Trophoblast cell (in vitro differentiated cells and primary cell): Measurements from ENCODE around the gene BLVRB.

ENCODE experiments used
- DNase-seq, 2 donors: peaks; one replicate each; pipeline ENCODE4 v3.0.0-alpha.2; 2016
- H2AFZ ChIP-seq: 2 replicates; pipeline ENCODE4 v1.6.1; 2013; ENCODE audit warnings: low read length, moderate library complexity, mild to moderate bottlenecking; ENCODE audit not compliant: insufficient read depth, poor library complexity
- H2AK5ac ChIP-seq: 2 replicates; pipeline ENCODE4 v1.6.1; 2013; ENCODE audit warnings: mild to moderate bottlenecking, low read length
- H2BK120ac ChIP-seq: 2 replicates; pipeline ENCODE4 v1.6.1; 2013; ENCODE audit warnings: low read length, mild to moderate bottlenecking, moderate library complexity; ENCODE audit not compliant: insufficient read depth, poor library complexity
- H2BK12ac ChIP-seq: 2 replicates; pipeline ENCODE4 v1.6.1; 2013; ENCODE audit warnings: mild to moderate bottlenecking, low read length, moderate library complexity
- H2BK5ac ChIP-seq: 2 replicates; pipeline ENCODE4 v1.6.1; 2013; ENCODE audit warnings: low read length, low read depth, moderate library complexity, mild to moderate bottlenecking; ENCODE audit not compliant: poor library complexity
- H3K14ac ChIP-seq: 2 replicates; pipeline ENCODE4 v1.6.1; 2013; ENCODE audit warnings: mild to moderate bottlenecking, low read length
- H3K18ac ChIP-seq: 2 replicates; pipeline ENCODE4 v1.6.1; 2013; ENCODE audit warnings: mild to moderate bottlenecking, low read length
- H3K23ac ChIP-seq: 2 replicates; pipeline ENCODE4 v1.6.1; 2013; ENCODE audit warnings: low read length
- H3K27ac ChIP-seq: 2 replicates; pipeline ENCODE4 v1.5.1; 2013; ENCODE audit warnings: low read depth, mild to moderate bottlenecking, inconsistent platforms, low read length, moderate library complexity
- H3K27me3 ChIP-seq: 2 replicates; pipeline ENCODE4 v1.6.1; 2013; ENCODE audit warnings: inconsistent platforms, mild to moderate bottlenecking, low read length, moderate library complexity; ENCODE audit not compliant: insufficient read depth
- H3K36me3 ChIP-seq, 2 experiments: 1 replicate in 1 of 2; 2 replicates in 1 of 2; pipeline ENCODE4 v1.6.1; 2013; ENCODE audit warnings: low read length in 2 of 2, mild to moderate bottlenecking in 2 of 2, moderate library complexity in 1 of 2; ENCODE audit not compliant: insufficient read depth in 2 of 2, control insufficient read depth in 1 of 2
- H3K4ac ChIP-seq: 2 replicates; pipeline ENCODE4 v1.6.1; 2013; ENCODE audit warnings: low read depth, mild to moderate bottlenecking, low read length, moderate library complexity
- H3K4me1 ChIP-seq, 2 experiments: 1 replicate in 1 of 2; 2 replicates in 1 of 2; pipeline ENCODE4 v1.6.1; 2013; ENCODE audit warnings: low read length in 2 of 2, mild to moderate bottlenecking in 2 of 2, moderate library complexity in 1 of 2; ENCODE audit not compliant: insufficient read depth in 2 of 2, control insufficient read depth in 1 of 2
- H3K4me2 ChIP-seq: 2 replicates; pipeline ENCODE4 v1.6.1; 2013; ENCODE audit warnings: inconsistent platforms, mild to moderate bottlenecking, low read length, moderate library complexity
- H3K4me3 ChIP-seq: 2 replicates; pipeline ENCODE4 v1.5.1; 2013; ENCODE audit warnings: mild to moderate bottlenecking, low read depth, low read length, inconsistent platforms
- H3K79me1 ChIP-seq: one replicate; pipeline ENCODE4 v1.6.1; 2013; ENCODE audit warnings: low read length
- H3K79me2 ChIP-seq: 2 replicates; pipeline ENCODE4 v1.6.1; 2013; ENCODE audit warnings: low read length, mild to moderate bottlenecking; ENCODE audit not compliant: control insufficient read depth, insufficient read depth, poor library complexity
- H3K9ac ChIP-seq: 2 replicates; pipeline ENCODE4 v1.6.1; 2013; ENCODE audit warnings: mild to moderate bottlenecking, low read length
- H3K9me3 ChIP-seq: 2 replicates; pipeline ENCODE4 v1.6.1; 2013; ENCODE audit warnings: low read depth, mild to moderate bottlenecking, control low read depth, inconsistent platforms, low read length; ENCODE audit not compliant: insufficient read depth
- H4K12ac ChIP-seq: 2 replicates; pipeline ENCODE4 v1.6.1; 2013; ENCODE audit warnings: low read depth, mild to moderate bottlenecking, low read length, moderate library complexity
- H4K8ac ChIP-seq: 2 replicates; pipeline ENCODE4 v1.6.1; 2013; ENCODE audit warnings: low read depth, mild to moderate bottlenecking, low read length, moderate library complexity
- H4K91ac ChIP-seq: one replicate; pipeline ENCODE4 v1.6.1; 2013; ENCODE audit warnings: low read depth, mild to moderate bottlenecking, low read length, moderate library complexity
- WGBS: extraction: QIAGEN DNeasy Blood & Tissue Kit; methylation state at CpG from one replicate; pipeline ENCODE4 v1.1.7; 2013; ENCODE audit warnings: missing lambda C conversion rate; ENCODE audit not compliant: insufficient read length, insufficient coverage; ENCODE audit errors: extremely low coverage; 5-methylcytosine and 5-hydroxymethylcytosine counted together

The BLVRB gene

DNA sequence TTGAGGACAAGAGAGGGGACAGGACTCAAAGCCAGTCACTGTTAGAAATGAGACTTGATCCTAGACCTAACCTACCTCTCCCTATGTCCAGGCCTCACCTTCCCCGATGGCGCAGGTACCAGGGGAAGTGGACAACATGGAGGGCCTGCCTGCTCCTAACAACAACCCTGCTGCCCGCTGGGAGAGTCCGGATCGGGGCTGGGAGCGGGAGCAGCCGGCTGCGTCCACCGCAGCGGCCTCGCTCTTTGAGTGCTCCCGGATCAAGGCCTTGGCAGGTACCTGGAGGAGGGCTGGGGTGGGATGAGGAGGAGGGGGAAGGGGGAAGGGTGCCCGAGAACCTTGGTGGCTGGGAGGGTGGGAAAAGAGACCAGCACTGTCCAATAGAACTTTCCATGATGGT lies 7.0 kb upstream of the BLVRB start:
- H2AFZ ChIP-seq = no peak overlapping the region
- H3K27me3 ChIP-seq = peaks cover 3% of the 10 kb centered on the region
- H3K4me2 ChIP-seq = no peak overlapping the region
- H3K4ac ChIP-seq = no peak overlapping the region
- H3K4me1 ChIP-seq = no peaks in the 10 kb centered on the region
- H3K4me3 ChIP-seq = no peak overlapping the region
- no peak overlapping the region for H3K14ac ChIP-seq
- H2BK12ac ChIP-seq = no peak overlapping the region
- no peaks in the 10 kb centered on the region for H3K36me3 ChIP-seq
- H4K91ac ChIP-seq = no peak overlapping the region
- H3K27ac ChIP-seq = no peak overlapping the region
- no peak overlapping the region for H2AK5ac ChIP-seq
- no peak overlapping the region for H4K8ac ChIP-seq
- H3K23ac ChIP-seq = no peak overlapping the region
- H3K79me1 ChIP-seq = no peaks in the 10 kb centered on the region
- no peak overlapping the region for H3K18ac ChIP-seq
- no peak overlapping the region for H4K12ac ChIP-seq
- no peak overlapping the region for H2BK5ac ChIP-seq
- H3K9me3 ChIP-seq = peaks cover 2% of the 10 kb centered on the region
- no CpG with 5 or more reads among the region's 13 CpGs for WGBS
- no peak overlapping the region for H2BK120ac ChIP-seq
- H3K9ac ChIP-seq = no peak overlapping the region
- H3K79me2 ChIP-seq = no peaks in the 10 kb centered on the region
- DNase-seq = no peak

GRCh38 chr19:40471111-40471510 lies 5.6 kb upstream of the BLVRB start:
- H4K91ac ChIP-seq = no peak overlapping the region
- H2AK5ac ChIP-seq = no peak overlapping the region
- H2BK12ac ChIP-seq = no peak overlapping the region
- H3K9ac ChIP-seq = no peak overlapping the region
- H2AFZ ChIP-seq = no peak overlapping the region
- no peak overlapping the region for H3K23ac ChIP-seq
- no peak overlapping the region for H4K8ac ChIP-seq
- no peak overlapping the region for H2BK120ac ChIP-seq
- H3K18ac ChIP-seq = no peak overlapping the region
- no peak overlapping the region for H3K4me3 ChIP-seq
- peaks cover 12% of the 10 kb centered on the region for H3K9me3 ChIP-seq
- peaks cover 16% of the 10 kb centered on the region for H3K27me3 ChIP-seq
- H2BK5ac ChIP-seq = no peak overlapping the region
- no peaks in the 10 kb centered on the region for H3K79me1 ChIP-seq
- WGBS = no CpG with 5 or more reads among the region's 3 CpGs
- H3K4me2 ChIP-seq = no peak overlapping the region
- no peaks in the 10 kb centered on the region for H3K79me2 ChIP-seq
- no peak overlapping the region for H3K27ac ChIP-seq
- H3K4ac ChIP-seq = no peak overlapping the region
- DNase-seq = no peak
- H3K4me1 ChIP-seq = peaks cover 3 to 6% of the 10 kb centered on the region in 2 experiments
- H3K14ac ChIP-seq = no peak overlapping the region
- no peak overlapping the region for H4K12ac ChIP-seq
- H3K36me3 ChIP-seq = no peaks in the 10 kb centered on the region

GRCh38 chr19:40469011-40469410 lies 3.5 kb upstream of the BLVRB start:
- Histone ChIP-seq H4K12ac (no peak overlapping the region), H3K9me3 (peaks cover 14% of the 10 kb centered on the region), H3K18ac (no peak overlapping the region), H3K4me2 (no peak overlapping the region), H2BK5ac (no peak overlapping the region), H2BK120ac (no peak overlapping the region), H3K4me3 (no peak overlapping the region), H3K23ac (no peak overlapping the region), H3K14ac (no peak overlapping the region), H3K36me3 (no peaks in the 10 kb centered on the region), H2AK5ac (no peak overlapping the region), H3K9ac (no peak overlapping the region), H2BK12ac (no peak overlapping the region), H3K79me1 (peaks cover 10% of the 10 kb centered on the region), H3K27me3 (peaks cover 16% of the 10 kb centered on the region), H4K8ac (no peak overlapping the region), H3K27ac (no peak overlapping the region), H3K4me1 (peaks cover 11 to 16% of the 10 kb centered on the region in 2 experiments), H3K79me2 (no peaks in the 10 kb centered on the region), H4K91ac (no peak overlapping the region), H2AFZ (no peak overlapping the region), H3K4ac (no peak overlapping the region)
- no peak for DNase-seq
- no CpG with 5 or more reads among the region's 6 CpGs for WGBS

DNA sequence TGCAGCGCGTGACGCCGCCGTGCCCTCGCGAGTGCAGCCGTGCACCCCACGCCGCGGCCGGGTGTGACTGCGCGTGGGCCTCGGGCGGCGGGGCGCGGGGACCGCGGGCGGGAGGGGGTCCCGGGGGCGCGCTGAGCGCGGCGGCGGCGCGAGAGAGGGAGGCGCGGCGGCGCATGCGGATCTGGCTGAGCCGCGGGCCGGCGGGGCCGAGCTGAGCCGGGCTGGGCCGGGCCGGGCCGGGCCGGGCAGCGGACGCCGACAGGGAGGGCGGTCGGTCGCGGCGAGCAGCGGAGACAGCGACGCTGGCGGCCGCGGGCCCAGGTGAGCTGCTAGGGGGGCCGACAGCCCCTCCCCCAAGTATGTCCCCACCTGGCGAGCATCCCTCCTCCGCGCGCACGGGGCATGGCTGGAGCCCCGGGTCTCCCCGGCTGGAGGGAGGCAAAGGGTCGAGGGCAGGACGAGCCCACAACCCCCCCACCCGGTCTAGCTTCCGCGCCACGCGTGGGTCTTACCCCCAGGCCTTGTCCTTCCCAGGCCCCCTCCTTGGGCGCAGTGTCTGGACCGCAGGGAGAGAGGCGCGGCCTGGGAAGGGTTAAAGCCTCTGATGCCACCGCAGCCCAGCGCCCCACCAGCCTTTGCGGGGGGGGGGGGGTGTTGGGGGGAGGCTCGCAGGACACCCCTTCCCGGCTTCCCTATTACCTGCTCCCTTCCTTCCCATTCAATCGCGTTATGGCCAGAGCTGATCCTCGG lies 1.6 kb upstream of the BLVRB start, which contains the start of gene SPTBN4:
Gene SPTBN4, plus strand, starts transcription at position 17 of the 750 bp plus-strand sequence. CDS start 5,621 bp downstream, outside the sequence.
- Histone ChIP-seq H4K8ac (no peak within 1 kb of the TSS), H3K4me3 (peak within 1 kb of the TSS; percentile 62), H3K79me1 (peaks cover 10% of the 10 kb centered on the region), H2BK120ac (no peak within 1 kb of the TSS), H3K4me1 (peaks cover 11 to 16% of the 10 kb centered on the region in 2 experiments), H3K18ac (no peak within 1 kb of the TSS), H2AK5ac (no peak within 1 kb of the TSS), H3K23ac (no peak within 1 kb of the TSS), H4K12ac (no peak within 1 kb of the TSS), H2BK12ac (no peak within 1 kb of the TSS), H3K9ac (no peak within 1 kb of the TSS), H3K4me2 (peak within 1 kb of the TSS; percentile 57), H3K9me3 (peaks cover 12% of the 10 kb centered on the region), H2AFZ (no peak within 1 kb of the TSS), H3K36me3 (no peaks in the 10 kb centered on the region), H4K91ac (no peak within 1 kb of the TSS), H3K79me2 (no peaks in the 10 kb centered on the region), H3K27me3 (peaks cover 16% of the 10 kb centered on the region), H3K27ac (no peak within 1 kb of the TSS), H2BK5ac (no peak within 1 kb of the TSS), H3K14ac (no peak within 1 kb of the TSS), H3K4ac (no peak within 1 kb of the TSS)
- WGBS = no CpG with 5 or more reads among the region's 87 CpGs
- peak in 1 of 2 donors; percentile 21 for DNase-seq
